Anterior cingulate cortex (tissue), 58 donors: ENCODE results near the gene ZNF221.
A peak's percentile ranks its signal among the peaks of the same experiment; 100 is the strongest.

Experiments
- DNase-seq, 58 donors: peaks; one replicate each; lab custom pipeline; 2025; lab: John Stamatoyannopoulos, UW

Gene ZNF221

DNA sequence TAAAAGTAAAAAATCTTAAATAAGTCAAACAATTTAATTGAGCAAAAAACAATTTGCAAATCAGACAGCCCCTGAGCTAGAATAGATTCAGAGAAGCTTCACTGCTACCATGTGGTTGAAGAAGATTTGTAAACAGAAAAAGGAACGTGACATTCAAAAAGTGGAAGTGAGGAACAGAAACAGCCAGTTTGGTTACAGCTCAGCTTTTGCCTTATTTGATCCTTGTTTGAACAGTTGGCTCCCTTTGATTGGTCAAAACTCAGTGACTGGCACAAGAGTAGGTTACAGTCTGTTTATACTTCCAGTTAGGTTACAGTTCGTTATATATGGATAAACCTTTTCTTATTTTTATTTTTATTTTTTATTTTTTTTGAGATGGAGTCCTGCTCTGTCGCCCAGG, 5.8 kb downstream of the ZNF221 start:
- no peak for DNase-seq

DNA sequence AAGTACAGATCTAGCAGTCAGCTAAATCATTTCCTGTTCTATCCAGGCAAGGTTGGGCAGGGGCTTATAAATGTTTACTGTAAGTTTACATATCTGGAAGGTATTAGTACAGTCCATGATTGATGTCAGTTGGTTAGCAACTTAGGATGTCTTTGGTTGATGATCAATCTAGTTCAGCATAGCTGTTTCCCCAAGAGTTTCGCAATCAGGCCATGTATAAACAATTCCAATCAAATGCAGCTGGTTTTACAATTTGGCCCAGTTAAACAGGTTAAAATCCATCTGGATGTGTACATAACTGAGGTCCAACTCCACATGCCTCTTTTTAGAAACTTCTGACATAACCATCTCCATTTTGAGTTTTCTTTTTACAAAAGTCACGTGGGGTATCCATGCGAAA, 6.9 kb downstream of the ZNF221 start:
- DNase-seq, result no peak

DNA sequence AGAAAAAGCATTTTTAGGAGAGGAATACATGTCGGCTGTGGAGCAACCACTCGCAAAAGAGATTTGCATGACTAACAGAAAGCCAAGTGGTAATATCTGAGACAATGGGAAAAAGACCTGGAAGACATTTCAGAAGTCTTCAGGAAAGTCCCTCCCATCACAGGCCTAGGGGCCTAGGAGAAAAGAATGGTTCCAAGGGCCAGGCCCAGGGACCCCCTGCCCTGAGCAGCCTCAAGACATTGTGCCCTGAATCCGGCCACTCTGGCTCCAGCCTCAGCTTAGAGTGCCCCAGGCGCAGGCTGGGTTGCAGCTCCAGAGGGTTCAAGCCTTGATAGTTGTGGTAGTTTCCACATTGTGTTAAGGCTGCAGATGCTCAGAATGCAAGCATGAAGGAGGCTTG, 9.4 kb downstream of the ZNF221 start:
- no peak for DNase-seq

DNA sequence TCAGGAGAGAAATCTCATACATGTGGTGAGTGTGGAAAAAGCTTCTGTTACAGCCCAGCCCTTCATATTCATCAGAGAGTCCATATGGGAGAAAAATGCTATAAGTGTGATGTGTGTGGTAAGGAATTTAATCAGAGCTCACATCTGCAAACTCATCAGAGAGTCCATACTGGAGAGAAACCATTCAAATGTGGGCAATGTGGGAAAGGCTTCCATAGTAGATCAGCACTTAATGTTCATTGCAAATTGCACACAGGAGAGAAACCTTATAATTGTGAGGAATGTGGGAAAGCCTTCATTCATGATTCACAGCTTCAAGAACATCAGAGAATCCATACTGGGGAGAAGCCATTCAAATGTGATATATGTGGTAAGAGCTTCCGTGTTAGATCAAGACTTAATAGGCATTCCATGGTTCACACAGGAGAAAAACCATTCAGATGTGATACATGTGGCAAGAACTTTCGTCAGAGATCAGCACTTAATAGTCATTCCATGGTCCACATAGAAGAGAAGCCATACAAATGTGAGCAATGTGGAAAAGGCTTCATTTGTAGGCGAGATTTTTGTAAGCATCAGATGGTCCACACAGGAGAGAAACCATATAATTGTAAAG, 15.2 kb downstream of the ZNF221 start:
- DNase-seq, result no peak

DNA sequence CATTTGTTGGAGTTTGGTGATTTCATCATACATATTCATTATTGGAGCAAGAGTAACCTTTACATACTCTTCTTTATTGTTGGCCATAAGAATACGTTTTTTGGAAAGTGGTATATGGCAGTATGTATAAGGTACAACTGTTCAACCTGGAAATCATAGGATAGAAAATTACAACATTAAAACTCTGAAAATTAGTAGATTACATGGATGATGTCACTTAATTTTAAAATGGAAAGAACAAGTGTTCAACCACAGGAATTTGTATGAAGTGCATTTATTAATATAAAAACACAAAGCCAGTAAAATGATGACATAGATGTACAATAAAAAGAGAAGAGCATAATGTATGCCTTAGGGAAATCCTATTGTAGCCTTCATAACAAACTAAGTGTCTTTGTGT, 25.7 kb downstream of the ZNF221 start:
- no peak for DNase-seq

DNA sequence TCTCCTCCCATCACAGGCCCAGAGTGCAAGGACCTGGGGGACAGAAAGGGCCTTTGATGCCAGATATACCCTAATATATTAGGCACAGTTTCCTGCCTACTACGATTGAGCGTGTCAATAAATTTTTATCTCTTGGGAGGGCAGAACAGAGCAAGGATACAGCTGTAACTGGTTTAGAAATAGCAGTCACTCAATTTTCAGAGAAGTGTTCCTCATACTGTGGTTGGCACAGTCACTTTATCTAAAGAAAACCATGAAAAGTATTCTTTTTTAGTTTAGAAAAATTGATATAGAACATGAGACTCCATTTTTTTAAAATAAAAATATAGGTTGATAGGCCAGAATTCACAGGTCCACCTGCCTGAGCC, 32.5 kb downstream of the ZNF221 start:
- DNase-seq, result no peak

DNA sequence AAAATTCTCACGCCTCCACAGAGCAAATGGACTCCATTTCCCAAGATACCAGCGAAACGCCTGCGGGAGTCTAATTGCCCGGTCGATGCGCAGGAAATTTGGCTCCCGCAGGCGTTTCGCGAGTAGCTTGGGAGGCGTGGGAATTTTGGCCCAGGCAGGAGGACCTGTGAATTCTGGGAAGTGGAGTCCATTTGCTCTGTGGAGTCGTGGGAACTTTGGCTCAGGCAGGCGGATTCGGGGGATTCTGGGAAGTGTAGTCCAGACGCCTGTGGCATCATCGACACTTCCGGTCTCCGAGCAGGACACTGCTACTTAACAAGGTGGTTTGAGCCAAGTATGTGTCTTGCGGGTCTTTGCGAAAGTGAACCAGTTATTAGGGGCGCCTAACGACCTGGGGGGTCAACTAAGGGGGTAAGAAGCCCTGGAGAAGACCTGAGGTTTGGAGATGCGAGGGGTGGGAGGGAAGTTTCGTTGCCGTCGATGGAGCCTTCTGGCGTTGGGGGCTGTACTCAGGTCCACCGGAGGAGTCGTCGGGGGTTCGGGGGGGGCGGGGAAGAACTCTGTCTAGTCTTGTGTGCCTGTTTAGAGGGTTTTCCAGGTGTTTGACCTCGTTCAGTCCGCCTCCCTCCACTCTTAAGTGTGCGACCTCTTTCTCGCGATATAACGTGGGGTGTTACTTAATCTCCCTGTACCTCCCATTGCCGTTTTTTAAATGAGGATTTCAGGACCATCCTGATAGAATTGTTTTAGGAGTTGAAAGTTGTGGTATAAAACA, 33.1 kb downstream of the ZNF221 start, which contains the start of gene ZNF155:
TSS of gene ZNF155 (plus strand) at position 277 of the 775 bp plus-strand sequence. CDS start 4,356 bp downstream, outside the sequence.
- peak in 57 of 58 donors; percentile 55 to 98 (median 91) for DNase-seq

DNA sequence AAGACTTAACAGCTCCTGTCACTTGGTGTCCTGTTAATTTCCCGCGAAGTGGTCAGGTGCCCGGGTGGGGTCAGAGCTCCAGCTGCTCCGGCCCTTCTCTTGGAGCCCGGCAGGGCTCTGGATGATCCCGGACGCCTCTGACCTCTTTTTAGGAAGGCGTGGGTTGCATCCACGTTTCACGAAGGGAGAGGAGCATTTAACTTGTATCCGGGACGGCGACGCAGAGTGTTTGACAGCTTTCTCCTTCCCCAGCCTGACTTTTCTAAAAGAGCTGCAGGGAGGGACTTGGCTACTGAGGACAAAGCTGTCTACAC, 33.6 kb downstream of the ZNF221 start:
- peak in 1 of 58 donors; percentile 30 for DNase-seq

DNA sequence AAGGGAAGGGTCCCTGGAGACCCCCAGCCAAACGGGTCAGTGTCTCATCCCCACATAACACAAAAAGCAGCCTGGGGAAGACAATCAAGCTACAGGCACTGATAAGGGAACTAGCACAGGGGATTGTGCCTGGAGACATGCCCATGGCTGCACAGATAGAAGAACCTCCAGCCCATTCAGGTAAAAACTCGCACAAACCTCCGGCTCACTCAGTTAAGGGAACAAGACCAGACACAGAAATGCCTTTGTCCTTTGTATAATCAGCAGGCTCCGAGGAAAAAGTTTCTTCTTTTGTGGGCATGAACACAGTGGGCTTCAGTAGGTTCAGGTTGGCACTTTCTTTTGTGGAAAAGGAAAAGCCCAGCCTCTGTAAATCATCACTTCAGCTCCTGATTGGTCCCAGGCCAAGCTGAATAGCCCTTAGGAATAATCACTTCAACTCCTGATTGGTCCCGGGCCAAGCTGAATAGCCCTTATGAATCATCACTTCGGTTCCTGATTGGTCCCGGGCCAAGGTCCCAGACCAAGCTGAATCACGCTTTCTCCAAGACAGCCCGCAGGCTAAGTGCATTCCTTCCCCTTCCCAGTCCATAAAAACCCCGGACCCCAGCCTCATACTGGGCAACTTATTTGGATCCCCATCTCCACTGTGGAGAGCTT, 46.7 kb downstream of the ZNF221 start:
- peak in 2 of 58 donors; percentile 0 for DNase-seq

DNA sequence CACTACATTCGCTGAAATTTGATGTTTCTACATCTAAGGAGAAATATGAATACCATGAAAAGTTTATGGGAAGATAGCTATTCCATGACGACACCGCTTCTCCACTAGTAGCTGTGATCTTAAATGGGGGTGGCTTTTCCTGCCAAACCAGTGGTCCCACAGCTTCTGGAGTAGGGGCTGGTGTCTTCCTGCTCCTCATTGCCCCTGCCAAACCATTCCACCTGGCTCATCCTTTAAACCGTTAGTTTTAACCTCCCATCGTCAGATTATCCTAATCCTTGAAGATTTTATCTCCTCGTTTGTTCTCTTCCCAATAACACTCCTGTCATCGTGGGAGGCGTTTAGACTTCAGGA, 51.2 kb downstream of the ZNF221 start:
- DNase-seq, result no peak

DNA sequence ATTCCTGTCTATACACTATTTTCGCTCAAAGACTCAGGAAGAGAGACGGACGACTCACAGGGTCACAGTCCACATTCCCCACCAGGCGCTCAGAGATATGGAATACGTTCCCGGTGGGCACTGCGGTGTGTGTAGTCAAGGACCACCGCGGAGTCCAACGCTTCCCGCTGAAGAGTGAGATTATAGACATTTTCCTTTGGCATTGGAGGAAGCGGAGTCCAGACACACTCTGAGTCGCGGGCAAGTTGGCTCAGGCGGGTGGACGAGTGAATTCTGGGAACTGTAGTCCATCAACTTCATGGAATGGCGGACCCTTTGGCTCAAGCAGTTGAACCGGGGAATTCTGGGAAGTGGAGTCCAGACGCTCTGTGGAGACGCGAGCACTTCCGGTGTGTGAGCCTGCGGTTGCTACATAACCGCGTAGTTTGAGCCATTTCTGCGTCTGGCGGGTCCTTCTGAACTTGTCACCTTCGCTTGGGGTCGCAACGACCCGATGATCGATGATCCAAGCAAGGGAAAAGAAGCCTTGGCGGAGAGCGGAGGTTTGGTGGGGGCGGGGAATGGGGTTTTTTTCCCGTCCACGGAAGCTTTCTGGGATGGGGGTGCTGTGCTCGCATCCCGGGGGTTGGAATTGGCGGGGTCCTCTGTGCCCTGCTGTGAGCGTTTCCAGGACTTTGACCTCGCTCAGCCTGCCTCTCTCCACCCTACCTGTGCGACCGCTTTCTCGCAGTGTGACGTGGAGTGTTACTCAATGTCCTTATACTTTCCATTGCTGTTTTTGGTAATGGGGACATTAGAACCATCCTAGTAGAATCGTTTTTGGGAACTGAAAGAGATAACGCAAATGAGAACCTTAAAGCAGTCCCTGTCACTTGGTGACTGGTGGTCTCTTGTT, 51.8 kb downstream of the ZNF221 start, which contains the start of gene ZNF230:
TSS of gene ZNF230 (plus strand) at position 392 of the 895 bp plus-strand sequence. CDS start 4,122 bp downstream, outside the sequence.
- DNase-seq, result peak in 57 of 58 donors; percentile 55 to 96 (median 89)

DNA sequence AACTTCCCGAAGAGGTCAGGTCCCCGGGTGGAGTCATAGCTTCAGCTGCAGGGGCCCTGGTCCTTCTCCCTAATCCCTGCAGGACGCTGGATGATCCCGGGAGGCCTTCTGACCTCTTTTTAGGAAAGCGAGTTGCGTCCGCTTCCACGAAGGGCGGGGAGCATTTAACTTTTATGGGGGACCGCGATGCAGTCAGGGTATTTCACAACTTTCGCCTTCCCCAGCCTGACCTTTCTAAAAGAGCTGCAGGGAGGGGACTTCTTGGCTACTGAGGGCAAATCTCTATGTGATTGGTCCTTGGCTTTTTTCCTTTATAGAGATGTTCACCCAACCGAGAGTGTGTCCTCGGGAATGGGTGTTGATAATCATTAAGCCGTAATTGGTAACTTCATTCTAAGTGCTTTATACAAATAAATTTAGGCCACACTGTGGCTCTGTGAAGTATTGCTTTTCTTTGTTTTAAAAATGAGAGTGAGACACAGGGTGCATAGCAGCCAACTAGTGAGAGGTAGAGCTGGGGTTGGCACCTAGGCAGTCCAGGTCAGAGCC, 52.5 kb downstream of the ZNF221 start:
- DNase-seq, result peak in 2 of 58 donors; percentile 0 to 1

DNA sequence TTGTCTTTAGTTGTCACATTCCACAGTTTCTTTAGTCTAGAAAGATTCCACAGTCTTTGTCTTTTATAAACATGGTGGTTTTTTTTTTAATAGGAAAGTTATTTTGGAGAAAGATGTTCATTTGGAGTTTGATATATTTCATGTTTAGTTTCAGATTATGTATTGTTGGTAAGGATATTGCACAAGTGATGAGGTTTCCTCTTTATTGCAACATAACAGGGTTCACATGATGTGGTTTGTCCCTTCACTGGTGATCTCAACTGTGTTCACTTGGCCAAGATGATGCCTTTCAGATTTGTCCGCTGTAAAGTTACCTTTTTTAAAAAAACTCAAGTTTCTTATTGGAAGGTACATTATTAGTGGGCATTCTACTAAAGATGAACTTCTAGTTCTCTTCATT, 54.9 kb downstream of the ZNF221 start:
- DNase-seq, result no peak

DNA sequence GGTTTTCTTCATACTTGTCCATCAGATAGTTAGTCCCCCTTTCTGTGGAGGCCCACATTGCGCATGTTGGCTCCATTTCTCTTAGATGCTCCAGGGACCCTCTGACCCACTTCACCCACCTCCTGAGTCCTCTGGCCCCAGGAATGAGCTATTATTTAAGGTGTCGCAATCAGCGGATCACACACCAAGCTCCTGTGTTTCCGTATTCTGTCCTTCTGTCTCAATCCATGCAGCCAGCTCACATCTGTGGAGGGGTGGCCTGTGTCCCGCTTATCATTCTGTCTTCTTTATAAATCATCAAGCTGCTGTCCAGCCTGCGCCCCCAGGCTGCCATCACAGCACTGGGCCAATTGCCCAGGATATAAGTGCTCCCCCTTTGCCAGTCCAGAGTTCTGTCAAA, 56.4 kb downstream of the ZNF221 start:
- DNase-seq, result no peak

DNA sequence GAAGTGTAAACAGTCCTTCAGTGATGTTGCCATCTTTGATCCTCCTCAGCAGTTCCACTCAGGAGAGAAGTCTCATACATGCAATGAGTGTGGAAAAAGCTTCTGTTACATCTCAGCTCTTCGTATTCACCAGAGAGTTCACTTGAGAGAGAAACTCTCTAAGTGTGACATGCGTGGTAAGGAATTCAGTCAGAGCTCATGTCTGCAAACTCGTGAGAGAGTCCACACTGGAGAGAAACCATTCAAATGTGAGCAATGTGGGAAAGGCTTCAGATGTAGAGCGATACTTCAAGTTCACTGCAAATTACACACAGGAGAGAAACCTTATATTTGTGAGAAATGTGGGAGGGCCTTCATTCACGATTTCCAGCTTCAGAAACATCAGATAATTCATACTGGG, 59.4 kb downstream of the ZNF221 start:
- no peak for DNase-seq
